Psoas muscle (tissue), 8 donors: ENCODE data around the gene PLCE1. TPM values are rescaled to one million over a fixed set of nuclear protein-coding genes. Genes with fewer than 3 reads are reported as not detected.

Experiments
- ATAC-seq, 4 donors: fragments of 200-7000 bp; cut with Tn5 transposase; one replicate each; pipeline ENCODE4 v1.9.1; 2020; ENCODE audit warnings: moderate library complexity in 3 of 4, mild to moderate bottlenecking in 2 of 4
- DNase-seq, 2 donors: peaks; one replicate each; pipeline ENCODE4 v3.0.0-alpha.2; 2020
- H3K27ac ChIP-seq: fragments of 200-600 bp; one replicate; pipeline ENCODE4 v1.8.0; 2022
- H3K27me3 ChIP-seq, 3 donors: fragments of 200-600 bp in 1 of 3; one replicate each; pipeline versions ENCODE4 v1.6.1 to v1.8.0; 2013 to 2022; ENCODE audit warnings: low read length in 2 of 3, mild to moderate bottlenecking in 2 of 3, moderate library complexity in 1 of 3; ENCODE audit not compliant: insufficient read depth in 3 of 3
- H3K36me3 ChIP-seq, 2 donors: fragments of 200-600 bp in 1 of 2; one replicate each; pipeline versions ENCODE4 v1.6.1 to v1.8.0; 2013 to 2022; ENCODE audit warnings: low read depth in 1 of 2, mild to moderate bottlenecking in 1 of 2, moderate library complexity in 1 of 2; ENCODE audit not compliant: insufficient read depth in 1 of 2
- H3K4me1 ChIP-seq: fragments of 200-600 bp; one replicate; pipeline ENCODE4 v1.8.0; 2022
- H3K4me3 ChIP-seq: fragments of 200-600 bp; one replicate; pipeline ENCODE4 v1.8.0; 2022; ENCODE audit warnings: mild to moderate bottlenecking
- H3K9me3 ChIP-seq: fragments of 200-600 bp; one replicate; pipeline ENCODE4 v1.8.0; 2022
- WGBS, 3 donors: extraction: QIAGEN DNeasy Blood & Tissue Kit; methylation state at CpG; one replicate each; pipeline versions ENCODE4 v1.1.6 to v1.1.7; 2013; 5-methylcytosine and 5-hydroxymethylcytosine counted together
- intact Hi-C, 2 donors: fragments of 100-400 bp; cut with DNase I; formaldehyde crosslinking; loops; one replicate each; pipeline versions ENCODE4 v1.11.0 to v1.14.2; 2022
- polyA plus RNA-seq, 3 donors: library from polyadenylated mRNA; stranded (reverse); fragments of 200-250 nt; gene quantifications; one replicate each; pipeline ENCODE4 v1.2.3, GENCODE V29; 2013
- total RNA-seq, 4 donors: library from RNA; stranded (reverse); fragmentation: NEBNext Ultra II Directional in 2 of 4; extraction: Animal tissue kit (Norgen Biotek cat#: 25700) in 2 of 4; gene quantifications; one replicate each; pipeline versions ENCODE4 v1.2.1 to v1.2.4, GENCODE V29; 2021 to 2023
- TF ChIP-seq, protein P1 (sequence below): fragments of 200-600 bp; IDR thresholded peaks from one replicate; pipeline ENCODE4 v1.8.0; 2022; ENCODE audit warnings: antibody characterized with exemption
- donor health status: healthy with polysubstance abuse.
- donor health status: DM: no; HTN: no; CAD: no; lungs with moderate emphysema.
- donor health status: Bipolar disorder and iron deficiency.
- donor health status: healthy.
- donor health status: DM: yes; HTN: yes; CAD: no.
- donor health status: DM: no; HTN: no; CAD: no.
- donor health status: DM: no; HTN: no; CAD: no.
- donor health status: DM: yes; HTN: yes; CAD: no.

PLCE1 gene
- total and polyA plus RNA-seq, 7 donors, result 0.43 to 11.5 (median 2.8) TPM

DNA sequence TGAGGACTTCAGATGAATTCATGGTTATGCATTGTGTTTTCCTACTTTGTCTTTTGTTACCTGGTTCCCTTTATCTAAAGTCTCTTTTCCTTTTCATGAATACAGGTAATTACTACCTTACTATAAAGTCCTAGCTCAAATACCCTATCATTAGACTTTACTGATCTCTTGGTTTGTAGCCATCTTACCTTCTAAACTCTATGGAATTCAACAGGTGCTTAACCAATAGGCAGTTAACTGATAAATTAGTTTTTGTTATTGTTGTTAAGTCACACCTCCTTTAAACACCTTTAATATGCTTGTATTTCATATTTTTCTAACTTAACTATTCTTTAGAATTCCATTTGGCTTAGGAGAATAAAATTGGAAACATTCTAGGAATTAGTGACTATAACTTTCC lies 30.7 kb downstream of the PLCE1 start:
- H3K27me3 ChIP-seq, result no peaks in the 10 kb centered on the region
- DNase-seq (no peak), ATAC-seq (no peak)
- H3K4me3 ChIP-seq, result no peak overlapping the region
- intact Hi-C loops, result no loop called here
- no peaks in the 10 kb centered on the region for H3K4me1 ChIP-seq
- H3K9me3 ChIP-seq, result peaks cover 25% of the 10 kb centered on the region
- no peaks in the 10 kb centered on the region for H3K36me3 ChIP-seq
- TF ChIP-seq, protein P1, sequence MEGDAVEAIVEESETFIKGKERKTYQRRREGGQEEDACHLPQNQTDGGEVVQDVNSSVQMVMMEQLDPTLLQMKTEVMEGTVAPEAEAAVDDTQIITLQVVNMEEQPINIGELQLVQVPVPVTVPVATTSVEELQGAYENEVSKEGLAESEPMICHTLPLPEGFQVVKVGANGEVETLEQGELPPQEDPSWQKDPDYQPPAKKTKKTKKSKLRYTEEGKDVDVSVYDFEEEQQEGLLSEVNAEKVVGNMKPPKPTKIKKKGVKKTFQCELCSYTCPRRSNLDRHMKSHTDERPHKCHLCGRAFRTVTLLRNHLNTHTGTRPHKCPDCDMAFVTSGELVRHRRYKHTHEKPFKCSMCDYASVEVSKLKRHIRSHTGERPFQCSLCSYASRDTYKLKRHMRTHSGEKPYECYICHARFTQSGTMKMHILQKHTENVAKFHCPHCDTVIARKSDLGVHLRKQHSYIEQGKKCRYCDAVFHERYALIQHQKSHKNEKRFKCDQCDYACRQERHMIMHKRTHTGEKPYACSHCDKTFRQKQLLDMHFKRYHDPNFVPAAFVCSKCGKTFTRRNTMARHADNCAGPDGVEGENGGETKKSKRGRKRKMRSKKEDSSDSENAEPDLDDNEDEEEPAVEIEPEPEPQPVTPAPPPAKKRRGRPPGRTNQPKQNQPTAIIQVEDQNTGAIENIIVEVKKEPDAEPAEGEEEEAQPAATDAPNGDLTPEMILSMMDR, result no peak
- no peak overlapping the region for H3K27ac ChIP-seq

DNA sequence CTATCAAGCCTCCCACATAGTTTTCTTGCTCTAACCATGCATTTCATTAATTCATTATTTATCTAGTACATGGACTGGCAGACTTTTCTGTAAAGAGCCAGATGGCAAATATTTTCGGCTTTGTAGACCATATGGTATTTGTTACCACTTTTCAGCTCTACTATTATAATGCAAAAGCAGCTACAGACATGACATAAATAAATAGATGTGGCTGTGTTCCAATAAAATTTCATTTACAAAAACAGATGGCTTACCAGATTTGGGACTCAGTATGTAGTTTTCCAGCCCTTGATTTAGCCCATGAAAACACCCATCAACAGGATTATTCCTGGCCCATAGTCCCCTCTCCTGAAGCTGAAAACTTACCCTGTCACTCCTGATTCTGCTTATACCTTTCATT lies 32.1 kb downstream of the PLCE1 start:
- DNase-seq (no peak), ATAC-seq (no peak)
- H3K9me3 ChIP-seq, result peaks cover 37% of the 10 kb centered on the region
- TF ChIP-seq, protein P1, result no peak
- WGBS, 3 donors, result 77 to 82% (median 80%) methylated on average over 1 of the region's 1 CpG
- no peaks in the 10 kb centered on the region for H3K4me1 ChIP-seq
- intact Hi-C loops, result no loop called here
- no peak overlapping the region for H3K27ac ChIP-seq
- H3K27me3 ChIP-seq, result no peaks in the 10 kb centered on the region
- no peak overlapping the region for H3K4me3 ChIP-seq
- H3K36me3 ChIP-seq, result no peaks in the 10 kb centered on the region

DNA sequence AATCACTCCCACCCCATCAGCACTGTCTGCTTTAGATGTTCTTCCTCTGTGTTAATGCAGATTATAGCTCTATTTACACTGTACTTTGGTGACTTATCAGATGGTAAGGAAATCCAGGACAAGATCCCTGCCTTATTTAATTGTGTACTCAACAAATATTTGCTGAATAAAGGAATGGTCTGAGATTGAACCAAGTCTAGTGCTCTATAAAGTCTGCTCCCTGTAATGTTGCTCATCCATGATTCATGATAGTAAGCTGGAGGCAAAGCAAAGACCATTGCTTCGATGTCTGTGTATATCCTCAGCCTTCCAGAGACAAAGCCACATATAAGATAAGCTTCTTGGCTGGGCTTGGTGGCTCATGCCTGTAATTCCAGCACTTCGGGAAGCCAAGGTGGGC lies 33.5 kb downstream of the PLCE1 start:
- Histone ChIP-seq H3K4me1 (no peaks in the 10 kb centered on the region), H3K27me3 (no peaks in the 10 kb centered on the region), H3K36me3 (no peaks in the 10 kb centered on the region), H3K9me3 (peaks cover 37% of the 10 kb centered on the region), H3K27ac (no peak overlapping the region), H3K4me3 (no peak overlapping the region)
- no peak for ATAC-seq
- intact Hi-C loops, result no loop called here
- TF ChIP-seq, protein P1, result no peak
- 86 to 98% (median 92%) methylated on average over 2 of the region's 2 CpGs for WGBS, 3 donors
- no peak for DNase-seq

DNA sequence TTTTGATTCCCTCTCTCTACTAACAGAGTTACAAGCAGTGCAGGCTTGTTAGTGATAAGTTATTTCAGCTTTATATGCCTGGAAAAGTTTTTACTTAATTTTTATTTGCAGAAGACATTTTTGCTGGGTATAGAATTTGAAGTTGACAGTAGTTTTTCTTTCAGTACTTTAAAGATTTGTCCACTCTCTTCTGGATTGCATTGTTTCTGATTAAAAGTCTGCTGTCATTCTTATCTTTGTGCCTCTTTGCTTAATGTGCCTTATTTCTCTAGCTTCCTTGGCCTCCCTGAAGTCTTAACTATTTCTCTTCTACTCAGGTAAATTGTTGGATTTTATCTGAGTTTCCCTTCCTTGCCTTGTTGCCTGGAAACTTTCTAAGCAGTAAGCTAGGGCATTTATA lies 36.2 kb downstream of the PLCE1 start:
- Histone ChIP-seq H3K4me3 (no peak overlapping the region), H3K9me3 (peaks cover 37% of the 10 kb centered on the region), H3K27ac (no peak overlapping the region), H3K36me3 (no peaks in the 10 kb centered on the region), H3K4me1 (no peaks in the 10 kb centered on the region), H3K27me3 (no peaks in the 10 kb centered on the region)
- intact Hi-C loops, result no loop called here
- DNase-seq (no peak), ATAC-seq (no peak)
- TF ChIP-seq, protein P1, result no peak

DNA sequence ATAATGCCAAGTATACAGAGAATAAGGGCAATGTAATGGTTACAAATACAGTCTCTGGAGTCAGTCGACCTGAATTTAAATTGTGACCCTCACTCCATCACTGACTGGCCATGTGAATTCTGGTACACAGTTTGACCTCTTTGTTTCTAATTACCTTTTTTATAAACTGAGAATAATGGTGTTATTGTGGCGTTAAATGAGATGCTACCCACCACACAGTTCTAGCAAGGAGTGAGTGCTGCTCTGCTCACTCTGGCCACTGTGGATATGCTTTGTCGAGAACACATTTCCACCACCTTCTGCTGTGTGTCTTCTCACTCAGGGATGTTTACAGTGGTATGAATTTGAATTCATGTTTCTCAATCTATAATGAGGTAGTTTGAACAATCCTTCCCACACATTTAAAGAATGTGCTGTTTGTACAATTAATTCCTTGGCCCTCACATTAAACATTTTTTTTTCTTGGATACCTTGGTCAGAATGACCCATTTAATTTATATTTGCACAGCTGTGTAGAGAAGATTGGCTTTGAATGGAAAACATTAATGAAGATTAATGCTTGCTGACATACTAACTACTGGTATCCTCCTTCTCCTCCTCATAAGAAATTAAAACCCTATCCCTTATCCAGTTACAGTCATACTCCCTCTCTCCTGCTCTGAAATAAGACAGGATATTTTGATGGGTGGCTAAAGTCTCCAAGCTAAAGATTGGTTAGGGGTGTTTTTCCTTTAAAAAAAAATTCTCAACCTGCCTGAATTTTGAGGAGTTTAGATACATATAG lies 42.4 kb downstream of the PLCE1 start:
- 73 to 82% (median 75%) methylated on average over 3 of the region's 3 CpGs for WGBS, 3 donors
- ATAC-seq (no peak), DNase-seq (no peak)
- Histone ChIP-seq H3K27ac (no peak overlapping the region), H3K9me3 (no peaks in the 10 kb centered on the region), H3K4me1 (peaks cover 7% of the 10 kb centered on the region), H3K36me3 (no peaks in the 10 kb centered on the region), H3K27me3 (no peaks in the 10 kb centered on the region), H3K4me3 (no peak overlapping the region)
- intact Hi-C loops, result no loop called here
- TF ChIP-seq, protein P1, result no peak
